ENCODE data around the gene ZSWIM5. TPM values are rescaled to one million over a fixed set of nuclear protein-coding genes. Genes with fewer than 3 reads are reported as not detected.
A peak's percentile ranks its signal among the peaks of the same experiment; 100 is the strongest.
"Not testable (repeated sequence)": the region's sequence is repeated elsewhere in the genome, so short reads cannot be mapped to it uniquely, and the experiment has no call there.

ZSWIM5 gene
- total RNA-seq, 3 donors from 2014 or later (not counting 1 experiment from before 2014, with no cell fraction given), result 1.1 to 2.3 (median 1.3) TPM

GRCh38 chr1:45134461-45134873, 71.9 kb downstream of the ZSWIM5 start:
- Histone ChIP-seq H3K9me3 (ENCODE audit: control insufficient read depth, insufficient read depth, low read length) (no peaks in the 10 kb centered on the region), H3K27me3 (ENCODE audit: control insufficient read depth, insufficient read depth, low read length) (no peaks in the 10 kb centered on the region), H3K4me1 (ENCODE audit: control insufficient read depth, insufficient read depth, low read length) (no peaks in the 10 kb centered on the region), H3K27ac (ENCODE audit: low read length) (no peak overlapping the region), H3K4me3 (ENCODE audit: low read length) (no peak overlapping the region), H3K36me3 (ENCODE audit: control insufficient read depth, insufficient read depth, low read length) (no peaks in the 10 kb centered on the region)
- Mint-ChIP-seq H3K27ac (no peak overlapping the region), H3K9me3 (no peaks in the 10 kb centered on the region), H3K27me3 (ENCODE audit: low read depth in 2 of 2) (no peaks in the 10 kb centered on the region), H3K36me3 (no peaks in the 10 kb centered on the region), H3K4me3 (no peak overlapping the region), H3K4me1 (no peaks in the 10 kb centered on the region)
- TF ChIP-seq CTCF (IDR thresholded peaks at IDR 0.05), result no peak
- ATAC-seq (no peak), DNase-seq (no peak)
- intact Hi-C loops (cut with micrococcal nuclease), result no loop called here
- WGBS (ENCODE audit: insufficient coverage), result 80% methylated on average over 2 of the region's 2 CpGs

- H3K27ac Mint-ChIP-seq; intact Hi-C loops (cut with micrococcal nuclease); H3K27me3 ChIP-seq (ENCODE audit: control insufficient read depth, insufficient read depth, low read length); H3K9me3 ChIP-seq (ENCODE audit: control insufficient read depth, insufficient read depth, low read length); H3K4me1 Mint-ChIP-seq; H3K36me3 ChIP-seq (ENCODE audit: control insufficient read depth, insufficient read depth, low read length); H3K9me3 Mint-ChIP-seq; H3K4me3 ChIP-seq (ENCODE audit: low read length); DNase-seq; H3K27ac ChIP-seq (ENCODE audit: low read length); H3K4me1 ChIP-seq (ENCODE audit: control insufficient read depth, insufficient read depth, low read length); H3K27me3 Mint-ChIP-seq (ENCODE audit: low read depth in 2 of 2); ATAC-seq; H3K36me3 Mint-ChIP-seq; H3K4me3 Mint-ChIP-seq: not testable (repeated sequence)
- WGBS (ENCODE audit: insufficient coverage), result no CpG with 5 or more reads among the region's 2 CpGs
Observed at GRCh38 chr1:45132719-45133118, 73.7 kb downstream of the ZSWIM5 start.

- no peak overlapping the region for H3K27ac ChIP-seq (ENCODE audit: low read length)
- Mint-ChIP-seq H3K27ac (no peak overlapping the region), H3K4me1 (peaks cover 0 to 3% of the 10 kb centered on the region in 2 donors), H3K4me3 (no peak overlapping the region), H3K27me3 (ENCODE audit: low read depth in 2 of 2) (peaks cover 0 to 5% of the 10 kb centered on the region in 2 donors), H3K9me3 (no peaks in the 10 kb centered on the region), H3K36me3 (no peaks in the 10 kb centered on the region)
- 65% methylated on average over 2 of the region's 2 CpGs for WGBS (ENCODE audit: insufficient coverage)
- peaks cover 2% of the 10 kb centered on the region for H3K4me1 ChIP-seq (ENCODE audit: control insufficient read depth, insufficient read depth, low read length)
- TF ChIP-seq CTCF (IDR thresholded peaks at IDR 0.05), result no peak
- no peak overlapping the region for H3K4me3 ChIP-seq (ENCODE audit: low read length)
- H3K27me3 ChIP-seq (ENCODE audit: control insufficient read depth, insufficient read depth, low read length), result no peaks in the 10 kb centered on the region
- ATAC-seq (no peak), DNase-seq (peak in 1 of 2 donors; percentile 8)
- H3K9me3 ChIP-seq (ENCODE audit: control insufficient read depth, insufficient read depth, low read length), result no peaks in the 10 kb centered on the region
- intact Hi-C loops (cut with micrococcal nuclease), result no loop called here
- H3K36me3 ChIP-seq (ENCODE audit: control insufficient read depth, insufficient read depth, low read length), result no peaks in the 10 kb centered on the region
Observed at GRCh38 chr1:45123358-45123757, 83.0 kb downstream of the ZSWIM5 start.

- 86% methylated on average over 1 of the region's 1 CpG for WGBS (ENCODE audit: insufficient coverage)
- Mint-ChIP-seq H3K27ac (no peak overlapping the region), H3K4me1 (peaks cover 6 to 9% of the 10 kb centered on the region in 2 donors), H3K36me3 (no peaks in the 10 kb centered on the region), H3K27me3 (ENCODE audit: low read depth in 2 of 2) (peaks cover 0 to 5% of the 10 kb centered on the region in 2 donors), H3K9me3 (no peaks in the 10 kb centered on the region), H3K4me3 (no peak overlapping the region)
- H3K36me3 ChIP-seq (ENCODE audit: control insufficient read depth, insufficient read depth, low read length), result no peaks in the 10 kb centered on the region
- H3K4me3 ChIP-seq (ENCODE audit: low read length), result no peak overlapping the region
- no peak for TF ChIP-seq CTCF (IDR thresholded peaks at IDR 0.05)
- no peak for DNase-seq
- H3K27ac ChIP-seq (ENCODE audit: low read length), result no peak overlapping the region
- H3K27me3 ChIP-seq (ENCODE audit: control insufficient read depth, insufficient read depth, low read length), result no peaks in the 10 kb centered on the region
- no peaks in the 10 kb centered on the region for H3K9me3 ChIP-seq (ENCODE audit: control insufficient read depth, insufficient read depth, low read length)
- peaks cover 8% of the 10 kb centered on the region for H3K4me1 ChIP-seq (ENCODE audit: control insufficient read depth, insufficient read depth, low read length)
- intact Hi-C loops (cut with micrococcal nuclease), result no loop called here
- ATAC-seq, result no peak
Observed at GRCh38 chr1:45122724-45123123, 83.7 kb downstream of the ZSWIM5 start.
